D341Med (cell line): ENCODE measurements around the gene CYP20A1.
A peak's percentile ranks its signal among the peaks of the same experiment; 100 is the strongest.
"Not testable (repeated sequence)": the region's sequence is repeated elsewhere in the genome, so short reads cannot be mapped to it uniquely, and the experiment has no call there.

ENCODE experiments used
- DNase-seq: peaks from one replicate; pipeline ENCODE4 v3.0.0; 2012; ENCODE audit warnings: low spot score

The CYP20A1 gene

GRCh38 chr2:203280428-203281064 lies 41.7 kb downstream of the CYP20A1 start:
- no peak for DNase-seq

GRCh38 chr2:203282101-203282500 lies 43.3 kb downstream of the CYP20A1 start:
- DNase-seq, result no peak

- no peak for DNase-seq
These were observed 47.7 kb downstream of the CYP20A1 start for GRCh38 chr2:203286532-203286931.

DNA sequence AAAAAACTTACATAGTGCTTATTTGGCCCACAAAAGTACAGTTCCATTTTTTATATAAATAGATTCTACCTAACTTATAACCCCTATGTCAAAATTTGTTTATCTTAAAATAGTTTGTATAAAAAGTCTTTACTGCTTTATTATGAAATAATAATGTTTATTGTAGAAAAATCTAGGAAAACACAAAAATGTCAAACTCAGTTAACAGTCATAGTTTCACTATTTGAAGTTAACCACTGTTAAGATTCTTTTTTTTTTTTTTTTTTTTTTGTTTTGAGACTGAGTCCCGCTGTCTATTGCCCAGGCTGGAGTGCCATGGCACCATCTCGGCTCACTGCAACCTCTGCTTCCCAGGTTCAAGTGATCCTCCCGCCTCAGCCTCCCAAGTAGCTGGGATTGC lies 62.8 kb downstream of the CYP20A1 start:
- no peak for DNase-seq

DNA sequence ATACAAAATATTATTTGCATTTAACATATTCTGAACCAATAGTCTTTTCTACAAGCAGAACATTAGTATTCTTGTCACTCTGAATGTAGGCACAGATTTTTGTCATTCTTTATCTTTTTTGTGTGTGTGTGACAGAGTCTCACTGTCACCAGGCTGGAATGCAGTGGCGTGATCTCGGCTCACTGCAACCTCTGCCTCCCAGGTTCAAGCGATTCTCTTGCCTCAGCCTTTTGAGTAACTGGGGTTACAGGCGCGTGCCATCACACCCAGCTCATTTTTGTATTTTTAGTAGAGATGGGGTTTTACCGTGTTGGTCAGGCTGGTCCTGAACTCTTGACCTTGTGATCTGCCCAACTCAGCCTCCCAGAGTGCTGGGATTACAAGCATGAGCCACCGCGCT lies 63.8 kb downstream of the CYP20A1 start:
- not testable (repeated sequence) for DNase-seq

DNA sequence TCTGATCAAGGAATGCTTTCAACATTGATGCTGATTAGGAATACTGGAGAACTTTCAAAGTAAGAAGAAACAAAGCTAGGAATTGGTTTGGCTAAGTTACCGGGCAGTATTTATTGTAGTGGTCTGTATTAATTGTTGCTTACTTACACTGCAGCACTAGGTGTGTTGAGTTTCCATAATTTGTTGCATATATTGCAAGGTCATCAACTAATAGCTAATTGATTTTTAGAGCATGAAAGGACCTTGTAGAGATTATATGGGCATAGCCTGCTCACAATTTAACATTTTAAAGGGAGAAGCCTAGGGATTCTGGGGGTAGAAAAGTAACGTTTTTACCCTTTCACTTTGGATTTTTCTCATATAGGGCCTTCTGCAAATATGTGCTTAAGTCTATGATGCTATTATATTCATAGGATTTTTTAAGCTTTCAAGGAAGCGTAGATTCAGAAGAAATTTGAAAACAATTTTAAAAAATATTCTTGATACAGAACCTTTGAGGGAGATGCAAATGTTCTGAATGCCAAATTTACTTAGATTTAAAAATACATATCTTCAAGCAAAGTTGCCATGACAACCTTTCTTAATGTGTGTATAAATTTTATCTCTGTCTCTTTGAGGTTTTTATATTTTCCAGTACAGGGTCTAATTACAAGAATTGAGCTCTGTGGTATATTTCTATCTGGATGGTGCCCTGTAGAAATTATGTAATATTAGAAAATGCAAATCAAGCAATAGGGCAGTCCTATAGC lies 72.0 kb downstream of the CYP20A1 start:
- DNase-seq, result no peak

- no peak for DNase-seq
These were observed 87.5 kb downstream of the CYP20A1 start for GRCh38 chr2:203326356-203326755.

- DNase-seq, result no peak
These were observed 88.7 kb downstream of the CYP20A1 start for GRCh38 chr2:203327582-203327900.

DNA sequence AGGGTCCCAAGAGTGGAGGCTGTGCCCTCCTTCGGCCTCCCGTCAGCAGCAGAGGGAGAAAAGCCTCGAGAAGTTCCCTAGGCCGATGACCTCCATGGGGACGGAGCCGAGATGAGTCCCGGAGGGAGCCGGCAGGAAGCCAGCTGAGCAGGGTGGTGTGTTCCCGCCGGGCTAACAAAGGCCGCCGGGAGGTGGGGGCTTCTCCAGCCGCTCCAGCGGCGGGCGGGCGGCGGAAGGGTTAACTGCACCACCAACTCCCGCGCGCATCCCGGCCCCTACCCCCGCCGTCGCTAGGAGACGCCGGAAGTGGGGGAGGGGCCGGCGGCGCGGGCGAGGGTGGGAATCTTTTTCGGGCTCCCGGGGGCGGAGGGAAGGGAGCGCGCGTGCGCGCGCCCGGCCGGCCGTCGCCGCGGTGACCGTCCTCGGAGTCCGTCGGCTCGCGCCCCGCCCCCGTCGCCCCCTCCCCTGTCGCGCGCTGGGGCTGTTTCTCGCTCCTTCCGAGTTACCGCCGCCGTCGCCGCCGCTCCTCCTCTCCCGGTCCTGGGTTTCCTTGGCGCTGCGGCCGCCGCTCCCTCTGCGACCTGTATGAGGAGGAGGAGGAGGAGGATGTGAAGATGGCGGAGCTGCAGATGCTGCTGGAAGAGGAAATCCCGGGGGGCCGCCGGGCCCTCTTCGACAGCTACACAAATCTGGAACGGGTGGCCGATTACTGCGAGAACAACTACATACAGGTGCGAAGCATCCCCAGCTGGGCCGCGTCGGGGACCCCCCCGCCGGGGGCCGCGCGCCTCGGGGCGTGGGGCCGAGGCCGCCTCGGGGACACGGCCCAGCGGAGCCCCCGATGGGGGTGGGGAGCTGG lies 89.3 kb downstream of the CYP20A1 start, which contains the start of gene ABI2:
Gene ABI2 (plus strand): TSS at position 494 of the 859 bp plus-strand sequence. CDS start 121 bp downstream, at position 615.
- peak; percentile 97 for DNase-seq

DNA sequence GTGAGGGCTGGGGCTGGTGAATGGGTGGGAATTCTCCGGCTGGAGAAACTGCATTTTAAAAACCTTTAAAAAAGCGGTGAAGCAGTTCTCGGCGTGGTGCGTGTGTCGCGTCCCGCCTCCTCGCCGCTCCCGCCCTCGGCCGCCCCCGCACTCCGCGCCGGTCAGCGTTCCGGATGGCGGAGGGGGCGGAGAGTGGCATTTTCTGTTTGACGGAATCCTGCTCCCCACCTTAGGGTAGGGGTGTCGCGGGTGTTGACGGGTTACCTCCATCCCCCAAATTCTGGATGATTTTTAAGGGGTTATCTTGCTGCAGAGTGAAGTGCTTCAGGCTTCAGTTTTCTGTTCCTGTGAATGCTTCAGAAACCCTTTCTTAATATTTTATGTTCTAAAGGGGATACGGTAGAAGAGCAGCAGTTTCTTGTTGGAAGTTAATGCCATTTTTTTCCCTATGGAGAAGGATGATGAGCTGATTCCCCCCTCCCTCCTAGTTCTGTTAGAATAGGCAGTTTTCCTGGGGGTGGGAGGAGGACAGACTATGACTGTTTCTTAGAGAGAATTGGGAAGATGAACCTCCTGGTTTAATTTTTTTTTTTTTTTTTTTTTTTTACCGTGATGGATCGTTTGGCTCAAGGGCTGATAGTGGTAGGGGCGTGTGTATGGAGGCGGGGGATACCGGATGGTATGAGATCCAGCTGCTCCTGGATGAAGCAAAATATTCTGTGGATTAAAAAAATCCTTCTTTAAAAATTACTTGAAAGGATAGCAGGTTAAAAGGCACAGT lies 90.1 kb downstream of the CYP20A1 start:
- DNase-seq, result peak; percentile 29

- no peak for DNase-seq
These were observed 91.6 kb downstream of the CYP20A1 start for GRCh38 chr2:203330434-203330833.

GRCh38 chr2:203338322-203338721 lies 99.5 kb downstream of the CYP20A1 start:
- DNase-seq, result no peak

DNA sequence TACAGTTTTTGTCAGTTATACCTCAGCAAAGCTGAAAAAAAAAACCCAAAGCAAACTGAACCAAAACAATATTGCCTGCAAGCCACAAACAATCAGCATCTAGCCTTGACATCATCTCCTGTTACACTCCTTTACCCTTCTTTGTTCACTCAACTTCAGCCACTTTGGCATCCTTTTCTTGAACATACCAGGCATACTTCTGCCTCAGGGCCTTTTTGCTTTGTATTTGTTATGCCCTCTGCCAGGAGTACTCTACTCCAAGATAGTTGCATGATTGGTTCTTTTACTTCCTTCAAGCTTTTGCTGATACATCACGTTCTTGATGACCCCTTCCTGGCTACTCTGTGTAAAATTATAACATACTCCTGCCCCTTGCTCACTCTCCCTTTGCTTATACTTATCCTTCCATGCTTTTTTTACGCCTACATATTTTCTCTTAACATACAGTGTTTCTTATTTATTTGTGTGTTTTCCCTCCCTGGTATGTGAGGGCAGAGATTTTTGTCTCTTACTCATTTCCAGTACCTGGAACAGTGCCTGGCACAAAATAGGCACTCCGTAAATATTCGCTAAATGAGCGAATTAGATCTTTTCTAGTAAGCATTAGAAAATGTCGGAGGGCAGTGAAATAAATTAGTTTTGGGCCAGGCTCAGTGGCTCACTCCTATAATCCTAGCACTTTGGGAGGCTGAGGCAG lies 102.1 kb downstream of the CYP20A1 start:
- DNase-seq, result no peak

DNA sequence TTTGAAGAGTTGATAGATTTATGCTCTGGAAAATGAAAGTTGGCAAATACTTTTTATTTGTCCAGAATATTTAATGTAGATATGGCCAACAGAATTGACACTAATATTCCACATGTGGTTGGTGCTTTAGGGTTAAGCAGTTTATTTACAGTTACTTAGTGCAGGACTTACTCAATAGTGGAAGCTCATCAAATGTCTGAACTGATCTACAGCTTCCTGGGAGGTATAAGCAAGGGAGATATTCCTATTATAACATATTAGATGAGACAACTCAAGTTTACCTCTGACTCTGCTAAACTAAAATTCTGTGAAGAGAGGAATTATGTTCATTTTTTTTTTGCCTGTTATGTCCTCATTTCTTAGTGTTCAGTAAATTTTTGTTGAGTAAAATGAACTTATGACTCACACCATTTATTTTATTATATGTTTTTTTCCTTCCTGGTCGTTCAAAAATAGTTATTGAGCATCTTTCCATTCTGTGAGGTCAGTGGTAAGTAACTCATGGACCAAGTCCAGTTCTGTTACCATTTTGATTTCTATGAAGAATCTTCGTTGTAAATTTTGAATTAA lies 103.0 kb downstream of the CYP20A1 start:
- DNase-seq, result no peak

GRCh38 chr2:203342374-203342773 lies 103.6 kb downstream of the CYP20A1 start:
- not testable (repeated sequence) for DNase-seq

DNA sequence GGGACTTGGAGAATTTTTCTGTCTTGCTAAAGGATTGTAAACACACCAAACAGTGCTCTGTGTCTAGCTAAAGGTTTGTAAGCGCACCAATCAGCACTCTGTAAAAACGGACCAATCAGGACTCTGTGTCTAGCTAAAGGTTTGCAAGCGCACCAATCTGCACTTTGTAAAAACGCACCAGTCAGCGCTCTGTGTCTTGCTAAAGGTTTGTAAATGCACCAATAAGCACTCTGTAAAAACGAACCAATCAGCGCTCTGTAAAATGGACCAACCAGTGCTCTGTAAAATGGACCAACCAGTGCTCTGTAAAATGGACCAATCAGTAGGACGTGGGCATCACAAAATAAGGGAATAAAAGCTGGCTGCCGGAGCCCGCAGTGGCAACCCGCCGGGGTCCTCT lies 105.8 kb downstream of the CYP20A1 start:
- no peak for DNase-seq

DNA sequence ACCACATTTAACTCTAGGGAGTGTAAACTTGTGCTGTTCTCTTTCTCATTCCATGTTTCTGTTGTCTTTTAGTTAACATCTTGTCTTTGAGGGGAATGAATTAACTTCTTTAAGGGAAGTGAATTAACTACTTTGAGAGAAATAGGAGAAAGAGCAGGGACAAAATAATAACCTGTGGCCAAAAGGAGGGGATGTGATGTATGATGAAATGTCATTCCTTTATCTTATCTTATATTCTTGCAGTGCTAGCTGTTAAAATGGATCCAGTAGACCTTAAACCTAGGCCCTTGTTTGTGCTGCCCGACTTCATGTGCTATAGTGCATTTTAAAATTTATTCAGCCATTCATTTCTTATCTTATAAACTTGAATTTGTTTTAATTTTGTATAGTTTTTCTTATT lies 107.8 kb downstream of the CYP20A1 start:
- no peak for DNase-seq

GRCh38 chr2:203347375-203347774 lies 108.6 kb downstream of the CYP20A1 start:
- DNase-seq, result no peak

- DNase-seq, result no peak
These were observed 113.9 kb downstream of the CYP20A1 start for GRCh38 chr2:203352604-203353255.

DNA sequence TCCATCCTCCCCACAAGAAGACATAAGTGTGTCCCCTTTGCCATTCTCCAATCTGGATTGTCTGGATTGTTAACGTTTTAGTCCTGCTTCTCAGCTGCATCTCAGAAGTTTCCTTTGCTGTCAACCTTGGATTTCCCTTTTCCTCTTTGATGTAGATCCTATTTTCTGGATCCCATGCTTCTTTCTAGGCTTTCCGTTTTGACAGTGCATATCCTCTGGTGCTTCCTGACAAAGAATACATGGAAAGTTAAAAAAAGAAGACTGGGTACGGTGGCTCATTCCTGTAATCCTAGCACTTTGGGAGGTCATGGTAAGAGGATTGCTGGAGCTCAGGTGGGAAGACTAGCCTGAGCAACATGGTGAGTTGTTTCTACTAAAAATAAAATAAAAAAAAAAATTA lies 116.1 kb downstream of the CYP20A1 start:
- DNase-seq, result no peak
